Measurements from ENCODE around the gene HJV.

Gene HJV

GRCh38 chr1:146022403-146023127 lies 1.0 kb upstream of the HJV start:
- DNase-seq (ENCODE audit: low read depth in 2 of 3, low spot score in 1 of 3) = no peak

GRCh38 chr1:146021050-146021445 lies 487 bp downstream of the HJV start:
- no peak for DNase-seq (ENCODE audit: low read depth in 2 of 3, low spot score in 1 of 3)

GRCh38 chr1:146020058-146021049 lies 1.2 kb downstream of the HJV start:
- DNase-seq (ENCODE audit: low read depth in 2 of 3, low spot score in 1 of 3) = no peak

DNA sequence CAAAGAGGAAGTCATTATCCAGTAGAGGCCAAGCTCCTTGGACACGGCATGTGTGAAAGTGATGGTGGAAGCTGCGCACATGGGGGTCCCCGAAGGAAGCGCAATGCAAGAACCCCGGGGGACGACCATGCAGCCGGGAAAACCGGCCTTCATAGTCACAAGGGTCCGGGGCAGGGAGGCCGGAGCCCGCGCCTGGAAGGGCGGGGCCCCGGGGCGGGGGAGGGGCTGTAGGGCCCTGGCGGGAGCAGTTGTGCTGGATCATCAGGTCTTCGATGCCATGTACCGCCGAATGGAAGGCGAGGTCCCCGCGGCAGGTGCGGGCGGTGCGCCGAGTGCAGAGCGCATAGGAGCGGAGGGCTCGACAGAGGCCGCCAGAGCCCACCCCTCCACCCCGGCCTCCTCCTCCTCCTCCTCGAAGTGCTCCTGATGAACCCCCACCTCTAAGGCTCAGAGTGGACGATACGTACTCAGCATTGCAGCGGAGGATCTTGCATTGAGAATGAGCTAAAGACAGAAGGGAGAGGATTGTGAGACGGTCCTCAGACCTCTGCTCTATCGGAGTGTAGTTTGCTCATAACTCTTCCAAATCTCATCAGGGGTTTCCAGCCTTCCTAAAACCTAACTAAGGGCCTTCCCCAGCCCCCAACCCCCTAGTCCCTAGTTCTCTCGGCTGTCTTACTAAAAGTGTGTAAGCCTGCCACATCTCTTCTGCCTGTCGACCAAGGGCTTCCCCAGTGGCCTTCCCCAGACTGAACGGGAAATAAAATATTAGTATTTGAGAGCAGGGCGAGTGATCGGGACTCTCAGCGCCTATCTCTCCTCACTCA lies 2.1 kb downstream of the HJV start:
- no peak for DNase-seq (ENCODE audit: low read depth in 2 of 3, low spot score in 1 of 3)

GRCh38 chr1:146016891-146017290 lies 4.6 kb downstream of the HJV start:
- DNase-seq (ENCODE audit: low read depth in 2 of 3, low spot score in 1 of 3) = no peak

DNA sequence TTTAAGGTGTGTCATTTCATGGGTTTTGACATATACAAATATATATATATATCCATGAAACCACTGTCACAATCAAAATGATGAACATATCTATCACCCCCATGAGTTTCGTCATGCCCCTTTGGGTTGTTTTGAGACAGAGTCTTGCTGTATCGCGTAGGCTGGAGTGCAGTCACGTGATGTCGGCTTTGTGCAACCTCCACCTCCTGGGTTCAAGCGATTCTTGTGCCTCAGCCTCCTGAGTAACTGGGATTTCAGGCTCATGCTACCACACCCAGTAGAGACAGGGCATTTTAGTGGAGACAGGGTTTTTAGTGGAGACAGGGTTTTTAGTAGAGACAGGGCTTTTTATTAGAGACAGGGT lies 8.0 kb downstream of the HJV start:
- DNase-seq (ENCODE audit: low read depth in 2 of 3, low spot score in 1 of 3) = no peak

- peak in 1 of 3 donors; percentile 66 for DNase-seq (ENCODE audit: low read depth in 2 of 3, low spot score in 1 of 3)
Observed at GRCh38 chr1:146012703-146013558, 8.6 kb downstream of the HJV start.

- no peak for DNase-seq (ENCODE audit: low read depth in 2 of 3, low spot score in 1 of 3)
Observed at GRCh38 chr1:146010126-146010738, 11.3 kb downstream of the HJV start.

GRCh38 chr1:146007489-146008133 lies 13.9 kb downstream of the HJV start:
- DNase-seq (ENCODE audit: low read depth in 2 of 3, low spot score in 1 of 3) = no peak

GRCh38 chr1:146001709-146002108 lies 19.8 kb downstream of the HJV start:
- DNase-seq (ENCODE audit: low read depth in 2 of 3, low spot score in 1 of 3) = no peak

DNA sequence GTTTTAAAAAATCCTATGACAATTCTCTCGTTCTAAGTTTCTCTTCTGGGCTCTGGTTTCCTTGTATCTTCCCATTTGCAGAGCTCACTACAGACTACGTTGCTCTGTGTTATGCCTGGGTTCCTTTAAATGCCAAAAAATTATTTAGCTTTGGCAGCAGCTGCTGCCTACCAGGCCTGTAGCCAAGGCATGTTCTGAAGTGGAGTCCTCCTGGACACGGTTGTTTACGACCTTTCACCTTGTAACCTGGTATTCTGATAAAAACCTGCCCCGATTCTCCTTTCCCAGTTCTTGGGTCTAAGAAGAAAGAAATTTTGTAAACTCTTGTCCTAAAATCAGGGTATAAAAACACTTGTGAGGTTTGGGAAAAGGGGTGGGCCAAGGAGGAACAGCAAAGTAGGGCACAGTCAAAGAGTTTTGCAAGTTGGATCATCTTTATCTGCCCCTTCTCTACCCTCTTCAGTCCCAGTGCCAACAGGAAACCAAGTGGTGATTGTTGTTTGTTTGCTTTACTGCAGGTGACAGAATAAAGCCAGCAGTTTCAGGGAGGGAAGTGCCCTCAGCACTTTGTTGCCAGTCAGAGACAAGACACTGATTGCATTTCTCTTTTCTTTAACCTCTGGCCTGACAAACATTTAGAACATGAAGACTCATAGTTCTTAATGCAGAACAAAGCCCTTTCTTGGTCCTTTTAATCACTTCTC lies 22.1 kb downstream of the HJV start:
- no peak for DNase-seq (ENCODE audit: low read depth in 2 of 3, low spot score in 1 of 3)

GRCh38 chr1:145997718-145998023 lies 23.9 kb downstream of the HJV start:
- no peak for DNase-seq (ENCODE audit: low read depth in 2 of 3, low spot score in 1 of 3)

DNA sequence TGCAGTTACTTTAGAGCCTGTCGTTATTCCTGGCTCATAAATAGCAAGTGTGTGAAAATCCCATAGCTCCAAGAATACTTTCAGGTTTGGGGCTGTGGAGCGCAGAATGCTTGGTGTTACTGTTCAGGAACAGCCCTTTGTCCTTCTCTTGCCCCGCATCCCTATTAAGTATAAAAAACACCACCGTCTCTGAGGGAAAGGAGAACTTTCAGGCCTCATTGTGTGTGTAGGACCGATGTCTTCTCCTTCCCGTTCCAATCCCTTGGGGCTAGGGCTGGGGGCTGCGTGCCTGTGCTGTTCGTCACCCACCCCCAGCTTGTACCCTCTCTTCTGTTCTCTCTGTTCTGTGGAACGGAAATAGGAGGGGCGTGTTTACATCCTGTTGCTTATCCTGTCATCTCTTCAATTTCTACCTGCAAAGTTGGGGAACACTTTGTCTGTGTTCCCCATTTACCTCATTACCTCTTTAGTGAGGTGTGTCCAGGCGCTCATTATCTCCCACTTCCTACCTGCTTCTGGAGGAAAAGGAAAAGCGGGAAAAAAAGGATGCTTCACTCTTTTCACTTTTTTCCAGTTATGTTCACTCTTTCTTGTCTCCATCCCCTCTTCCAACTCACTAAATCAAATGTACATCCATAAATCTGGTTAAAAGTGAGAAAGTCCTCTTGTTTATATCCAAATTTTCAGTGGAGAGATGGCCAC lies 24.4 kb downstream of the HJV start:
- no peak for DNase-seq (ENCODE audit: low read depth in 2 of 3, low spot score in 1 of 3)

DNA sequence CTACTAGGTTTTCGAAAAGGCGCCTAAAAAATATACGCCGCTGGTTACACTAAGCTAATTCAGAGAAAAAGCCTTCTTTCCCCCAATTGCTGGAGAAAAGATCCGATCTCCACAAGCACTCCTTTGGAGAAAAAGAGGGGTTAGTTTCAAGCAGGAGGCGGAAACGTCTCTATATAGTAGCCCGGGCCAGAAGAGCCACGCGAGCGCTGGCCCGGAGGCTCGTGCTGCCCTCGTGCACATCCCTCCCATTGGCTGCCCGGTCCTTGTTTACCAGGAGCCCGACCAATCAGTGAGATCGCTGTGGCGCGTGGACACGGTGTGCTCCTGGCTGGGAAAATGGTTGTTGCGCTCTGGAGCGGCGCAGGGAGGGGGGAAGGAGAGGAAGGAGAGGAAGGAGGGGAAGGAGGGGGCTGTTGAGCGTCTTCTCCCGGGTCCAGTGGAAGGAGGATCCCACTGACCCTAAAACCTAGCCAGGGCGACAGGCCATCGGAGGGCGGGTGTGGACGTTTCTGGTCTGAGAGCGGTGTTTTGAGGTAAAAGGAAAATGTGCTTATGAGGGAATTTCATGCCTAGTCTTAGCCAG lies 25.0 kb downstream of the HJV start, which contains the start of gene TXNIP:
TSS of gene TXNIP (minus strand) at position 147 of the 583 bp plus-strand sequence. CDS start 313 bp downstream, outside the sequence.
- DNase-seq (ENCODE audit: low read depth in 2 of 3, low spot score in 1 of 3) = peak; percentile 89 to 91 (median 91)

- DNase-seq (ENCODE audit: low read depth in 2 of 3, low spot score in 1 of 3) = no peak
Observed at GRCh38 chr1:145995964-145996432, 25.5 kb downstream of the HJV start.

- DNase-seq (ENCODE audit: low read depth in 2 of 3, low spot score in 1 of 3) = no peak
Observed at GRCh38 chr1:145995148-145995881, 26.2 kb downstream of the HJV start.
